Esophagus muscularis mucosa (tissue), 4 donors: ENCODE data around the gene PCBD1.

Source experiments
- EP300 ChIP-seq: sonication (generic); formaldehyde crosslinking; IDR thresholded peaks from one replicate; pipeline ENCODE4 v1.6.1; 2017; ENCODE audit warnings: antibody characterized with exemption
- POLR2A ChIP-seq: fragments of 450-650 bp; IDR thresholded peaks from one replicate; pipeline ENCODE4 v1.6.1; 2017; ENCODE audit warnings: antibody characterized with exemption, moderate library complexity, mild to moderate bottlenecking, low read depth
- POLR2AphosphoS5 ChIP-seq, 2 donors: sonication (generic); formaldehyde crosslinking; IDR thresholded peaks; one replicate each; pipeline ENCODE4 v1.6.1; 2017; ENCODE audit warnings: antibody characterized with exemption in 2 of 2
- TF ChIP-seq, protein P1 (sequence below), 3 experiments: fragments of 200-600 bp in 2 of 3; fragments of 450-650 bp in 1 of 3; sonication (generic) in 2 of 3; IDR thresholded peaks; one replicate each; pipeline ENCODE4 v1.5.1; 2017 to 2019; ENCODE audit warnings: antibody characterized with exemption in 3 of 3, mild to moderate bottlenecking in 2 of 3, moderate library complexity in 1 of 3

DNA sequence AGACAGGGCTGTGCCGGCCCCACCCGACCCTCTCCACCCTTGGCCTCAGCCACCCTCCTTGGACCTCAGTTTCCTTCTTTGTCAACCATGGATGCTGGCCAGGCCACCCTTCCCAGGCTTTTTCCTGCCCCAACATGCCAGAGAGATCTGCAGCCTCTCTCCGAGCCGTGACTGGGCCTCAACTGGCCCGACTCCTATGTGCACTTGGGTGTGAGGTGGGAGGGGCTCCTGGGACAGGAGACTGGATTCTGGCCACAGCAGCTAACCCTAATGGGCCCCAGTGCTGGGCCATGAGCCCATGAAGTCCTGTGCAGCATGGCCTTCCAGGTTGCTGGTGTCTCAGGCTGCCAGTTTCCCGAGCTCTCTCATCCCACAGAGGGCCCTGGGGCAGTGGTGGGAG is 47.7 kb upstream of the PCBD1 start:
- TF ChIP-seq, protein P1, sequence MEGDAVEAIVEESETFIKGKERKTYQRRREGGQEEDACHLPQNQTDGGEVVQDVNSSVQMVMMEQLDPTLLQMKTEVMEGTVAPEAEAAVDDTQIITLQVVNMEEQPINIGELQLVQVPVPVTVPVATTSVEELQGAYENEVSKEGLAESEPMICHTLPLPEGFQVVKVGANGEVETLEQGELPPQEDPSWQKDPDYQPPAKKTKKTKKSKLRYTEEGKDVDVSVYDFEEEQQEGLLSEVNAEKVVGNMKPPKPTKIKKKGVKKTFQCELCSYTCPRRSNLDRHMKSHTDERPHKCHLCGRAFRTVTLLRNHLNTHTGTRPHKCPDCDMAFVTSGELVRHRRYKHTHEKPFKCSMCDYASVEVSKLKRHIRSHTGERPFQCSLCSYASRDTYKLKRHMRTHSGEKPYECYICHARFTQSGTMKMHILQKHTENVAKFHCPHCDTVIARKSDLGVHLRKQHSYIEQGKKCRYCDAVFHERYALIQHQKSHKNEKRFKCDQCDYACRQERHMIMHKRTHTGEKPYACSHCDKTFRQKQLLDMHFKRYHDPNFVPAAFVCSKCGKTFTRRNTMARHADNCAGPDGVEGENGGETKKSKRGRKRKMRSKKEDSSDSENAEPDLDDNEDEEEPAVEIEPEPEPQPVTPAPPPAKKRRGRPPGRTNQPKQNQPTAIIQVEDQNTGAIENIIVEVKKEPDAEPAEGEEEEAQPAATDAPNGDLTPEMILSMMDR (IDR thresholded peaks at IDR 0.05): no peak
- TF ChIP-seq EP300 (no peak), POLR2A (no peak), POLR2AphosphoS5 (IDR thresholded peaks at IDR 0.05) (no peak)
